Mesenchymal stem cell (in vitro differentiated cells and primary cell): ENCODE results near the gene PALS1.

ENCODE experiments used
- DNase-seq: peaks from one replicate; pipeline ENCODE4 v3.0.0-alpha.2; 2013
- H2AFZ ChIP-seq: one replicate; pipeline ENCODE4 v1.6.1; 2013; ENCODE audit warnings: low read depth, mild to moderate bottlenecking, control low read depth, inconsistent platforms, low read length, moderate library complexity
- H2AK5ac ChIP-seq: 2 replicates; pipeline ENCODE4 v1.6.1; 2013; ENCODE audit warnings: low read length, moderate library complexity, mild to moderate bottlenecking, inconsistent platforms; ENCODE audit not compliant: severe bottlenecking
- H2BK120ac ChIP-seq: one replicate; pipeline ENCODE4 v1.6.1; 2013; ENCODE audit warnings: low read depth, mild to moderate bottlenecking, inconsistent platforms, low read length, moderate library complexity
- H2BK12ac ChIP-seq, 2 experiments: one replicate each; pipeline ENCODE4 v1.6.1; 2013; ENCODE audit warnings: inconsistent platforms in 2 of 2, low read length in 2 of 2, mild to moderate bottlenecking in 2 of 2, moderate library complexity in 2 of 2, control low read depth in 1 of 2
- H2BK15ac ChIP-seq: one replicate; pipeline ENCODE4 v1.6.1; 2013; ENCODE audit warnings: mild to moderate bottlenecking, low read depth, inconsistent platforms; ENCODE audit not compliant: poor library complexity, severe bottlenecking
- H2BK5ac ChIP-seq: 2 replicates; pipeline ENCODE4 v1.6.1; 2013; ENCODE audit warnings: low read depth, mild to moderate bottlenecking, low read length, control low read depth, inconsistent platforms; ENCODE audit not compliant: poor library complexity, severe bottlenecking
- H3K14ac ChIP-seq, 2 experiments: one replicate each; pipeline ENCODE4 v1.6.1; 2013; ENCODE audit warnings: inconsistent platforms in 2 of 2, low read length in 2 of 2, control low read depth in 1 of 2, mild to moderate bottlenecking in 1 of 2, moderate library complexity in 1 of 2
- H3K18ac ChIP-seq, 2 experiments: one replicate each; pipeline ENCODE4 v1.6.1; 2013; ENCODE audit warnings: inconsistent platforms in 2 of 2, low read length in 2 of 2, control low read depth in 1 of 2, low read depth in 1 of 2, mild to moderate bottlenecking in 1 of 2
- H3K23ac ChIP-seq, 2 experiments: one replicate each; pipeline ENCODE4 v1.6.1; 2013; ENCODE audit warnings: inconsistent platforms in 2 of 2, low read length in 2 of 2, mild to moderate bottlenecking in 2 of 2, moderate library complexity in 2 of 2, control low read depth in 1 of 2
- H3K27ac ChIP-seq: 2 replicates; pipeline ENCODE4 v1.5.1; 2013; ENCODE audit warnings: mild to moderate bottlenecking, moderate library complexity, low read length, control low read depth, inconsistent platforms; ENCODE audit not compliant: poor library complexity, severe bottlenecking
- H3K27me3 ChIP-seq, 2 experiments: 2 replicates each; pipeline versions ENCODE4 v1.6.1 to v1.7.0; 2013; ENCODE audit warnings: low read length in 2 of 2, mild to moderate bottlenecking in 2 of 2, moderate library complexity in 2 of 2, control low read depth in 1 of 2, inconsistent platforms in 1 of 2; ENCODE audit not compliant: control insufficient read depth in 1 of 2, insufficient read depth in 1 of 2
- H3K36me3 ChIP-seq, 2 experiments: 2 replicates each; pipeline versions ENCODE4 v1.6.1 to v1.7.0; 2013; ENCODE audit warnings: low read length in 2 of 2, control low read depth in 1 of 2, inconsistent platforms in 1 of 2, low read depth in 1 of 2, mild to moderate bottlenecking in 1 of 2; ENCODE audit not compliant: insufficient read depth in 2 of 2, control insufficient read depth in 1 of 2
- H3K4ac ChIP-seq, 2 experiments: one replicate each; pipeline ENCODE4 v1.6.1; 2013; ENCODE audit warnings: inconsistent platforms in 2 of 2, low read length in 2 of 2, mild to moderate bottlenecking in 2 of 2, moderate library complexity in 2 of 2, control low read depth in 1 of 2, low read depth in 1 of 2
- H3K4me1 ChIP-seq: 2 replicates; pipeline ENCODE4 v1.6.1; 2013; ENCODE audit warnings: low read depth, low read length, control low read depth; ENCODE audit not compliant: control insufficient read depth, insufficient read depth
- H3K4me2 ChIP-seq: 2 replicates; pipeline ENCODE4 v1.6.1; 2013; ENCODE audit warnings: low read length, mild to moderate bottlenecking, inconsistent platforms; ENCODE audit not compliant: poor library complexity, severe bottlenecking
- H3K4me3 ChIP-seq, 2 experiments: 2 replicates each; pipeline versions ENCODE4 v1.5.1 to v1.7.0; 2013; ENCODE audit warnings: low read length in 2 of 2, mild to moderate bottlenecking in 2 of 2, control low read depth in 1 of 2, low read depth in 1 of 2; ENCODE audit not compliant: insufficient read depth in 1 of 2
- H3K79me1 ChIP-seq: replicated peaks from 2 replicates; pipeline ENCODE4 v1.6.1; 2013; ENCODE audit warnings: mild to moderate bottlenecking, control low read depth, low read length, inconsistent platforms; ENCODE audit not compliant: poor library complexity, severe bottlenecking
- H3K9ac ChIP-seq: 2 replicates; pipeline ENCODE4 v1.7.0; 2013; ENCODE audit warnings: mild to moderate bottlenecking, low read length, moderate library complexity
- H3K9me3 ChIP-seq: 2 replicates; pipeline ENCODE4 v1.7.0; 2013; ENCODE audit warnings: mild to moderate bottlenecking, low read length; ENCODE audit not compliant: control insufficient read depth
- H4K8ac ChIP-seq: one replicate; pipeline ENCODE4 v1.6.1; 2013; ENCODE audit warnings: inconsistent platforms, mild to moderate bottlenecking, low read length, moderate library complexity
- H4K91ac ChIP-seq: one replicate; pipeline ENCODE4 v1.6.1; 2013; ENCODE audit warnings: mild to moderate bottlenecking, low read length, inconsistent platforms
- WGBS: methylation state at CpG from one replicate; pipeline ENCODE4 v1.1.7; 2013; ENCODE audit warnings: mixed read lengths; 5-methylcytosine and 5-hydroxymethylcytosine counted together

The PALS1 gene

GRCh38 chr14:67280506-67280905 is 39.3 kb downstream of the PALS1 start:
- Histone ChIP-seq H4K8ac (no peak overlapping the region), H3K4me2 (no peak overlapping the region), H3K27me3 (no peaks in the 10 kb centered on the region), H4K91ac (no peak overlapping the region), H2AFZ (no peak overlapping the region), H2BK120ac (no peak overlapping the region), H2BK5ac (no peak overlapping the region), H3K9ac (no peak overlapping the region), H2BK15ac (no peak overlapping the region), H3K4ac (no peak overlapping the region), H2BK12ac (no peak overlapping the region), H3K14ac (no peak overlapping the region), H3K4me1 (no peaks in the 10 kb centered on the region), H3K36me3 (peaks cover 0 to 5% of the 10 kb centered on the region in 2 experiments), H3K18ac (no peak overlapping the region), H2AK5ac (no peak overlapping the region), H3K79me1 (peaks cover 7% of the 10 kb centered on the region), H3K23ac (no peak overlapping the region), H3K27ac (no peak overlapping the region), H3K4me3 (no peak overlapping the region), H3K9me3 (no peaks in the 10 kb centered on the region)
- DNase-seq = no peak
- 100% methylated on average over 2 of the region's 2 CpGs for WGBS

- no peaks in the 10 kb centered on the region for H3K27me3 ChIP-seq
- no peak overlapping the region for H3K14ac ChIP-seq
Observed at GRCh38 chr14:67285876-67286452, 44.7 kb downstream of the PALS1 start.

More at GRCh38 chr14:67285876-67286452, 44.7 kb downstream of the PALS1 start:
- Histone ChIP-seq H2BK5ac (no peak overlapping the region), H2BK12ac (no peak overlapping the region), H2AFZ (no peak overlapping the region), H3K79me1 (peaks cover 19% of the 10 kb centered on the region), H3K4ac (no peak overlapping the region), H3K9ac (no peak overlapping the region), H4K91ac (no peak overlapping the region), H3K4me2 (no peak overlapping the region), H3K9me3 (no peaks in the 10 kb centered on the region), H2AK5ac (no peak overlapping the region), H3K36me3 (no peaks in the 10 kb centered on the region), H3K27ac (no peak overlapping the region), H3K23ac (no peak overlapping the region), H2BK15ac (no peak overlapping the region), H2BK120ac (no peak overlapping the region), H3K4me3 (no peak overlapping the region), H3K18ac (no peak overlapping the region), H4K8ac (no peak overlapping the region), H3K4me1 (no peaks in the 10 kb centered on the region)
- 0% methylated on average over 1 of the region's 2 CpGs for WGBS
- DNase-seq = peak; percentile 57
